Measurements from ENCODE around the gene LRRC8E. TPM values are rescaled to one million over a fixed set of nuclear protein-coding genes. Genes with fewer than 3 reads are reported as not detected.

Gene LRRC8E
- total RNA-seq, 1 donor from 2014 or later: 4.3 TPM

DNA sequence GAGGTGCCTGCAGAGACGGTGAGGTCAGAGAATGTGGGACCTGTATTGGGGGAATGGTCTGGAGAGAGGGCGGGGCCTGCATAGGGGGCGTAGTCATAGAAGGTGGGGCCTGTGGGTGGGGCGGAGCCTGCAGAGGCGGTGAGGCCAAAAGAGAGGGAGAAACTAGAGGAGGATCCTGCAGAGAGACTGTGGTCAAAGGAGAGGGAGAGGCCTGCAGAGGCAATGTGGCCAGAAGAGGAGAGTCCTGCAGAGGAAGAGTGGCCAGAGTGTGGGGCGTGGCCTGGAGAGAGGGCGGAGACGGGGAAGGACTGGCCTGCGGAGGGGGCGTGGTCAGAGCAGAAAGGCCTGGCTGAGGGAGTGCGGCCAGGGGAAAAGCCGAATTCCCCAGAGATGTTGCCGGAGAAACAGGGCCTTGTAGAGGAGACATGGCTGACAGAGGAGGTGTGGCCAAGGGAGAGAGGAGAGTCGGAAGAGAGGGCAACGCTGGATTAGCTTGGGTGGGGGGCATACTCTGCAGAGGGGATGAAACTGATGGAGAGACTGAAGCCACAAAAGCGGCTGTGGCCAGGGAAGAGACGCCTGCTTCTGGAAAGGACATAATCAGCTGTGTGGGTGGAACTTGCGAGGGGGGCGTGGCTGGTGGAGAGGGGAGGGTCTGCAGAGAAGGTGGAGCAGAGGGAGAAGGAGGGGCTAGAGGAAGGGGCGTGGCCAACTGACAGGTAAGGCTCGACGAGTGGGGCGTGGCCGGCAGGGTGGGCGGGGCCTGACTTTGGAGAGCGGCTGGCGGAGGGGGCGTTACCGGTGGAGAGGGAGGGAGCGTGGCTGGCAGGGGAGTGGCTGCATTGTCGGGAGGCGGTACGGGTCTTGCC lies 16.6 kb upstream of the LRRC8E start:
- peak overlapping the region; percentile 97 for H3K27ac Mint-ChIP-seq

DNA sequence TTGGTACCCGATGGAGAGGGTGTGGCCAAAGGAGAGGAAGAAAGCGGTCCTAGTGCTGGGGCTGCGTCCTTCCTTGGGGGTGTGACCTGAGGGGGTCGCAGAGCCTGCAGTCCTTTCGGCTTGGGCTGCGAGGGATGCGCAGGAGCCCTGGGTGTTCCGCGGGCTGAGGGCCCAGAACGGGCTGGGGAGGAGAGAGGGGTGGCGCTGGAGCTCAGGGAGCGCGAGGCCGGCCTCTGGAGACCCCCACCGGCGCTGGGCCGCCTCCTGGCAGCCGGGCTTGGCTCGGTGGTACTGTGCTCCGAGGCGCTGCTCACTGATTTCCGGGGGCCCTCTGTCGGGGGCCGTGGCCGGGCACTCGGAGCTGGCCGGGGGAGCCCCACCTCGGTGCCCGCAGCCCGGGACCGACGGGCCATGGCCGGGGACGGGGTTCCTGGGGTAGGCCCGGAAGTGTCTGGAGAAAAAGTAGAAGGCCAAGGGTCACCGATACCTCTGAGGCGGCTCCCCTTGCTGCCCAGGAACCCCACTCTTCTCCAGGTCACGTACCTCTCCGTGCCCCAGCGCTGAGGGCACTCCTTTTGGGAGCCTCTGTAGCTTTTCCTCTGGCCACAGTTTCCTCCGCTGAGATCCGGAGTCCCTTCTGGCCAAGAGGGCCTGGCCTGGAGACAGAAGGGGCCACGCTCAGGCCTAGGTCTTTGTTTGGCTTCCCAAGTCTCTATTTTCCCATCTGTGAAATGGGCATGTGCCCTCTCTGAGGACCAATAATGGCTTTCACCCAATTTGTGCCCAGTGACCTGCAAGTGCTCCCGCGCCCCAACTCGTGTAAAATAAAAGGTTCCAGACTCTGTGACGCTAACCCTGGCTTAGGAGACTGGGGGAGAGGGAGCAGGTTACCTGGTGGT lies 15.8 kb upstream of the LRRC8E start:
- H3K36me3 Mint-ChIP-seq: no peaks in the 10 kb centered on the region
- peak overlapping the region; percentile 64 for H3K4me3 Mint-ChIP-seq
- DNase-seq (ENCODE audit: low spot score in 2 of 2, unreplicated experiment in 2 of 2): no peak

More for the DNA sequence above, 16.6 kb upstream of the LRRC8E start:
- H3K4me3 Mint-ChIP-seq: peak overlapping the region; percentile 64
- no peaks in the 10 kb centered on the region for H3K36me3 Mint-ChIP-seq
- peak; percentile 99 to 100 for DNase-seq (ENCODE audit: low spot score in 2 of 2, unreplicated experiment in 2 of 2)
- H3K4me1 Mint-ChIP-seq: peaks cover 27% of the 10 kb centered on the region
- TF ChIP-seq, protein P1, sequence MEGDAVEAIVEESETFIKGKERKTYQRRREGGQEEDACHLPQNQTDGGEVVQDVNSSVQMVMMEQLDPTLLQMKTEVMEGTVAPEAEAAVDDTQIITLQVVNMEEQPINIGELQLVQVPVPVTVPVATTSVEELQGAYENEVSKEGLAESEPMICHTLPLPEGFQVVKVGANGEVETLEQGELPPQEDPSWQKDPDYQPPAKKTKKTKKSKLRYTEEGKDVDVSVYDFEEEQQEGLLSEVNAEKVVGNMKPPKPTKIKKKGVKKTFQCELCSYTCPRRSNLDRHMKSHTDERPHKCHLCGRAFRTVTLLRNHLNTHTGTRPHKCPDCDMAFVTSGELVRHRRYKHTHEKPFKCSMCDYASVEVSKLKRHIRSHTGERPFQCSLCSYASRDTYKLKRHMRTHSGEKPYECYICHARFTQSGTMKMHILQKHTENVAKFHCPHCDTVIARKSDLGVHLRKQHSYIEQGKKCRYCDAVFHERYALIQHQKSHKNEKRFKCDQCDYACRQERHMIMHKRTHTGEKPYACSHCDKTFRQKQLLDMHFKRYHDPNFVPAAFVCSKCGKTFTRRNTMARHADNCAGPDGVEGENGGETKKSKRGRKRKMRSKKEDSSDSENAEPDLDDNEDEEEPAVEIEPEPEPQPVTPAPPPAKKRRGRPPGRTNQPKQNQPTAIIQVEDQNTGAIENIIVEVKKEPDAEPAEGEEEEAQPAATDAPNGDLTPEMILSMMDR (IDR thresholded peaks at IDR 0.05; ENCODE audit: unreplicated experiment): no peak
- no peaks in the 10 kb centered on the region for H3K9me3 Mint-ChIP-seq
- H3K27me3 Mint-ChIP-seq (ENCODE audit: low read depth): peaks cover 55% of the 10 kb centered on the region

DNA sequence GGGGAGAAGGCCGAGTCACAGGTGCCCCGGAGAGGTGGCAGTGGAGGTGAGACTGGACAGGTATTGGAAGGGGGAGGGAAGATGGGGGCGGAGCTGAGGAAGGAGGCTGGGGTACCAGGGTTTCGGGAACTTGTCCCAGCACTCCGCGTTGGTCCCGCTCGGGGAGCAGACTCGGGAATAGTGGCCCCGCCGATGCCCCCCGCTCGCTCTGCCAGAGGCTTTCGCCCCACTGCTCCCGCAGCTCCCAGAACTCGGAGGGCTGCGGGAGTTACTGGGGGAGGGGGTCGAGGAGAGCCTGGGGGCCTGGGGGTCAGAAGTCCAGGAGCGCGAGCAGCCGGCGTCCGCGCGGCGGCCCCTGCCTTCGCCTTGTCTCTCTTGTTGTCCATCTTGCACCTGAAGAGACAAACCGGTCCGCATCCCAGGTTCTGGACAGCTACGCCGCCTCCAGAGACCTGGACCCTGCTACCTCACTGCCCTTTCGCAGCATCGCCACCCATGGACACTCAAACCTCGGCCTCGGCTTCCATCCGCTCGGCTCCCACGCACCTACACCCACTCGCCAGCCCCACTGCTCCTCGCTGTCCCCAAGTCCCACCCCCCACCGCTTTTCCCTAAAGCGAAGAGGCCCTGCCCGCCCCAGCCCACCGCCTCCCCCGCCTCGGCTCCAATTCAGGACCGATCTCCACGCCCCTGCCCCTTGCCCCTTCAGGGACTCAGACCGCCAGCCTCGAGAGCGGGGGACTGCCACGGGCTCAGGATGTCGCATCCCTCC lies 14.8 kb upstream of the LRRC8E start:
- no peaks in the 10 kb centered on the region for H3K36me3 Mint-ChIP-seq
- peak overlapping the region; percentile 85 for H3K4me3 Mint-ChIP-seq
- TF ChIP-seq, protein P1 (IDR thresholded peaks at IDR 0.05; ENCODE audit: unreplicated experiment): no peak
- peaks cover 31% of the 10 kb centered on the region for H3K4me1 Mint-ChIP-seq
- H3K27me3 Mint-ChIP-seq (ENCODE audit: low read depth): peaks cover 42% of the 10 kb centered on the region
- DNase-seq (ENCODE audit: low spot score in 2 of 2, unreplicated experiment in 2 of 2): no peak
- H3K27ac Mint-ChIP-seq: no peak overlapping the region
- no peaks in the 10 kb centered on the region for H3K9me3 Mint-ChIP-seq

More for the DNA sequence above, 15.8 kb upstream of the LRRC8E start:
- TF ChIP-seq, protein P1 (IDR thresholded peaks at IDR 0.05; ENCODE audit: unreplicated experiment): no peak
- Mint-ChIP-seq H3K9me3 (no peaks in the 10 kb centered on the region), H3K4me1 (peaks cover 31% of the 10 kb centered on the region), H3K27ac (peak overlapping the region; percentile 97), H3K27me3 (ENCODE audit: low read depth) (peaks cover 46% of the 10 kb centered on the region)

DNA sequence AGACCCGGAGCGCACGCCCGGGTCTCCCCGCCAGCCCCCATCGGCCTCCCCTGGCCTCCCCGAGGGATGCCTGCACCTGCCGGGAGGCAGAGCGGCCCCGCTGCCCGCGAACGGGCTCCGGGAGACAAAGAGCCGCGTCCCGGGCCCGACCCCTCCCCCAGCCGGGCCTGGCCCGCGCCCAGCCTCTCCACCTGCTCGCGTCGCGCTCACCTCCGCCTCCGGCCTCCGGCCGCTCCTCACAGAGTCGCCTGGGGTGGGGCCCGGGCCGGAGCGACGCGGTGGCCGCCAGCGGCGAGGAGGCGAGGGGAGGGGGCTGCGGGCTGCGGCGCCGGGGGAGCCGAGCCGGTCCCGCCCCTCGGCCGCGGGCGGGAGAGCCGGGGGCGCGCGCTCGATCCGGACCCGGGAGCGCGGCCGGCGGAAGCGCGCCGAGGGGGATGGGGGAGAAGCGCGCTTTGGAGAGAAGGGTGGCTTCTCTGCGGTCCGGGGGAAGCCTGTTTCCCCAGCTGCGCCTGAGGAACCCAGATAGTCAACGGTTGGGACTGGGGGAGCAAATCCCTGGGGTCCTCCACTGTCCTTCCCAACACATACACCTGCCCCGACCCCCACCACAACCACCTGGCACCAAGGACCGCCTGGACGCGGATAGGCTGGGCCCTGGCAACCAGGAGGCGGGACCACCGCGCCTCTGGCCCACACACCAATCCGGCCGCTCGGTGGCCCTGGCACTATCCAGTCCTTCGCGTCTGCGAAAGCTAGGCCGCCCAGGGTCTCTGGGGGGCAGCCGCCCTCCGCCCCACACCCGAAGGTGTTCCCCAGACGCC lies 14.0 kb upstream of the LRRC8E start, which contains the start of gene PRR36:
Gene PRR36, minus strand, starts transcription at position 315 of the 821 bp plus-strand sequence. CDS start 701 bp downstream, outside the sequence.
- TF ChIP-seq, protein P1 (IDR thresholded peaks at IDR 0.05; ENCODE audit: unreplicated experiment): no peak
- H3K4me1 Mint-ChIP-seq: peaks cover 31% of the 10 kb centered on the region
- H3K4me3 Mint-ChIP-seq: peak within 1 kb of the TSS; percentile 85
- DNase-seq (ENCODE audit: low spot score in 2 of 2, unreplicated experiment in 2 of 2): peak in 1 of 2 experiments; percentile 83
- no peaks in the 10 kb centered on the region for H3K9me3 Mint-ChIP-seq
- H3K27ac Mint-ChIP-seq: peak within 1 kb of the TSS; percentile 81
- H3K27me3 Mint-ChIP-seq (ENCODE audit: low read depth): peaks cover 37% of the 10 kb centered on the region
- H3K36me3 Mint-ChIP-seq: no peaks in the 10 kb centered on the region

Measured in mesothelial cell of epicardium (in vitro differentiated cells).